Measurements from ENCODE around the gene CTDSPL. TPM values are rescaled to one million over a fixed set of nuclear protein-coding genes. Genes with fewer than 3 reads are reported as not detected.

The CTDSPL gene
- total and polyA plus RNA-seq, 7 donors: 2.7 to 24.6 (median 6.8) TPM

- no peak for ATAC-seq
- intact Hi-C loops (cut with DNase I): no loop called here
- 83 to 89% (median 87%) methylated on average over 6 of the region's 6 CpGs for WGBS, 3 donors
- Histone ChIP-seq H3K9me3 (no peaks in the 10 kb centered on the region), H3K4me1 (peaks cover 13% of the 10 kb centered on the region), H3K27me3 (ENCODE audit: insufficient read depth in 3 of 3, low read length in 2 of 3) (no peaks in the 10 kb centered on the region), H3K27ac (no peak overlapping the region), H3K36me3 (ENCODE audit: insufficient read depth in 1 of 2, low read depth in 1 of 2) (no peaks in the 10 kb centered on the region), H3K4me3 (no peak overlapping the region)
- TF ChIP-seq CTCF (IDR thresholded peaks at IDR 0.05): no peak
- DNase-seq: no peak
These were observed 75.5 kb downstream of the CTDSPL start for GRCh38 chr3:37937156-37937555.

GRCh38 chr3:37938011-37938410 lies 76.3 kb downstream of the CTDSPL start:
- H3K4me3 ChIP-seq: no peak overlapping the region
- H3K36me3 ChIP-seq (ENCODE audit: insufficient read depth in 1 of 2, low read depth in 1 of 2): no peaks in the 10 kb centered on the region
- peaks cover 13% of the 10 kb centered on the region for H3K4me1 ChIP-seq
- no peak for DNase-seq
- no peaks in the 10 kb centered on the region for H3K27me3 ChIP-seq (ENCODE audit: insufficient read depth in 3 of 3, low read length in 2 of 3)
- WGBS, 3 donors: 79 to 85% (median 80%) methylated on average over 2 of the region's 2 CpGs
- no peaks in the 10 kb centered on the region for H3K9me3 ChIP-seq
- no peak overlapping the region for H3K27ac ChIP-seq
- intact Hi-C loops (cut with DNase I): no loop called here
- TF ChIP-seq CTCF (IDR thresholded peaks at IDR 0.05): no peak
- no peak for ATAC-seq

GRCh38 chr3:37940242-37940908 lies 78.7 kb downstream of the CTDSPL start:
- Histone ChIP-seq H3K36me3 (ENCODE audit: insufficient read depth in 1 of 2, low read depth in 1 of 2) (no peaks in the 10 kb centered on the region), H3K9me3 (no peaks in the 10 kb centered on the region), H3K4me3 (no peak overlapping the region), H3K27ac (no peak overlapping the region), H3K27me3 (ENCODE audit: insufficient read depth in 3 of 3, low read length in 2 of 3) (no peaks in the 10 kb centered on the region), H3K4me1 (peaks cover 14% of the 10 kb centered on the region)
- no peak for TF ChIP-seq CTCF (IDR thresholded peaks at IDR 0.05)
- ATAC-seq (no peak), DNase-seq (no peak)
- intact Hi-C loops (cut with DNase I): no loop called here
- 89 to 91% (median 90%) methylated on average over 4 of the region's 4 CpGs for WGBS, 3 donors

GRCh38 chr3:37941608-37942508 lies 80.2 kb downstream of the CTDSPL start:
- WGBS, 3 donors: 74 to 76% (median 74%) methylated on average over 12 of the region's 12 CpGs
- H3K27ac ChIP-seq: no peak overlapping the region
- H3K27me3 ChIP-seq (ENCODE audit: insufficient read depth in 3 of 3, low read length in 2 of 3): no peaks in the 10 kb centered on the region
- no peaks in the 10 kb centered on the region for H3K9me3 ChIP-seq
- ATAC-seq: no peak
- intact Hi-C loops (cut with DNase I): no loop called here
- H3K4me3 ChIP-seq: no peak overlapping the region
- peaks cover 7% of the 10 kb centered on the region for H3K4me1 ChIP-seq
- DNase-seq: no peak
- no peaks in the 10 kb centered on the region for H3K36me3 ChIP-seq (ENCODE audit: insufficient read depth in 1 of 2, low read depth in 1 of 2)
- no peak for TF ChIP-seq CTCF (IDR thresholded peaks at IDR 0.05)

Data from psoas muscle (tissue), 8 donors.